HEK293 (cell line): ENCODE data around the gene GNB5.

Source experiments
- ZEB2 ChIP-seq: fragments of 450-650 bp; formaldehyde crosslinking; IDR thresholded peaks from 2 replicates; pipeline ENCODE4 v1.5.1; 2016; ENCODE audit warnings: missing biosample characterization, missing genetic modification characterization
- ZNF658 ChIP-seq: fragments of 450-650 bp; formaldehyde crosslinking; IDR thresholded peaks from 2 replicates; pipeline ENCODE4; 2016; ENCODE audit warnings: missing biosample characterization, missing genetic modification characterization

DNA sequence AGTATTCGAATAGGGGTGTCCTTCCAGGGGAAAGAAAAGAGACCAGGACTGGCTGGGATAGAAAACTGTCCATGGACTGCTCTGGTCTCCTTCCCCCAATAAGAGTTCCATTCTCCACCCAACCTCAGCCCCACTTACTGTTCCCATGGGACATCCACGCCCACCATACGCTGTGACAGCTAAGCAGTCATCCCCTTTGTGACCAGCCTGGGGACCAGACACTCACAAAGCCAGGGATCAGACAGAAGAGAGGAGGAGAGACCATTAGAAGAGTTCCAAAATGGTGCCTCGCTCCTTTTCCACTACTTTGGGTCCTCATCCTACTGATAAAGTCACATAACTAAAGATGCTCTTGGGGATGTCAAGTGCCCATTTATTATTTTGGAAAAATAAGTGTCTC is 27.6 kb upstream of the GNB5 start:
- TF ChIP-seq ZEB2 (tag by site-specific recombination) (no peak), ZNF658 (tag by site-specific recombination) (no peak)
